GM21526 (cell line): ENCODE data around the gene BOD1L1.

Source experiments
- ATAC-seq: cut with Tn5 transposase; IDR thresholded peaks from one replicate; pipeline ENCODE4 v1.9.1; 2021; ENCODE audit warnings: moderate library complexity; ENCODE audit not compliant: unreplicated experiment, low FRiP score

The BOD1L1 gene

GRCh38 chr4:13541176-13541604 is 86.3 kb downstream of the BOD1L1 start:
- no peak for ATAC-seq

GRCh38 chr4:13540446-13541175 is 86.9 kb downstream of the BOD1L1 start:
- no peak for ATAC-seq

GRCh38 chr4:13539619-13540445 is 87.7 kb downstream of the BOD1L1 start:
- ATAC-seq, result no peak

GRCh38 chr4:13539047-13539618 is 88.4 kb downstream of the BOD1L1 start:
- ATAC-seq, result no peak

- no peak for ATAC-seq
Observed at GRCh38 chr4:13538427-13538973, 89.0 kb downstream of the BOD1L1 start.

- no peak for ATAC-seq
Observed at GRCh38 chr4:13537832-13538177, 89.7 kb downstream of the BOD1L1 start.

- ATAC-seq, result no peak
Observed at GRCh38 chr4:13537011-13537831, 90.3 kb downstream of the BOD1L1 start.

GRCh38 chr4:13536607-13537006 is 90.9 kb downstream of the BOD1L1 start:
- ATAC-seq, result no peak

GRCh38 chr4:13535708-13536361 is 91.7 kb downstream of the BOD1L1 start:
- ATAC-seq, result no peak

GRCh38 chr4:13535118-13535517 is 92.4 kb downstream of the BOD1L1 start:
- ATAC-seq, result no peak

GRCh38 chr4:13534344-13535063 is 93.0 kb downstream of the BOD1L1 start:
- ATAC-seq, result no peak

GRCh38 chr4:13533670-13534343 is 93.7 kb downstream of the BOD1L1 start:
- no peak for ATAC-seq

- ATAC-seq, result no peak
Observed at GRCh38 chr4:13531625-13531998, 95.9 kb downstream of the BOD1L1 start.

- ATAC-seq, result no peak
Observed at GRCh38 chr4:13530823-13531624, 96.5 kb downstream of the BOD1L1 start.

GRCh38 chr4:13529128-13529919 is 98.2 kb downstream of the BOD1L1 start:
- no peak for ATAC-seq

- no peak for ATAC-seq
Observed at GRCh38 chr4:13528821-13529127, 98.8 kb downstream of the BOD1L1 start.
